ENCODE results near the gene CDX2. TPM values are rescaled to one million over a fixed set of nuclear protein-coding genes. Genes with fewer than 3 reads are reported as not detected.
"Not testable (repeated sequence)": the region's sequence is repeated elsewhere in the genome, so short reads cannot be mapped to it uniquely, and the experiment has no call there.

CDX2 gene
- not detected for total RNA-seq
- long read RNA-seq, result 0 reads

- intact Hi-C loops (cut with DNase I), result no loop called here
- no peak for DNase-seq (ENCODE audit: missing footprints)
- ATAC-seq, result no peak
Observed at GRCh38 chr13:27969082-27969865, at the start of gene CDX2. CDX2 (minus strand) TSS chr13:27969315; CDS start chr13:27969006, 309 bp downstream.

- ATAC-seq (no peak), DNase-seq (ENCODE audit: missing footprints) (no peak)
Observed at GRCh38 chr13:28014301-28014700, 45.2 kb upstream of the CDX2 start.

GRCh38 chr13:28013482-28013881 lies 44.4 kb upstream of the CDX2 start:
- ATAC-seq (no peak), DNase-seq (ENCODE audit: missing footprints) (no peak)
- intact Hi-C loops (cut with DNase I), result no loop called here

More at GRCh38 chr13:28014301-28014700, 45.2 kb upstream of the CDX2 start:
- intact Hi-C loops (cut with DNase I), result no loop called here

- ATAC-seq (no peak), DNase-seq (ENCODE audit: missing footprints) (no peak)
- intact Hi-C loops (cut with DNase I), result no loop called here
Observed at GRCh38 chr13:28012896-28013295, 43.8 kb upstream of the CDX2 start.

GRCh38 chr13:28012383-28012782 lies 43.3 kb upstream of the CDX2 start:
- intact Hi-C loops (cut with DNase I), result no loop called here
- no peak for ATAC-seq
- no peak for DNase-seq (ENCODE audit: missing footprints)

GRCh38 chr13:28010046-28010445 lies 40.9 kb upstream of the CDX2 start:
- ATAC-seq (no peak), DNase-seq (ENCODE audit: missing footprints) (no peak)
- intact Hi-C loops (cut with DNase I), result no loop called here

- intact Hi-C loops (cut with DNase I); ATAC-seq; DNase-seq (ENCODE audit: missing footprints): not testable (repeated sequence)
Observed at GRCh38 chr13:28005016-28005415, 35.9 kb upstream of the CDX2 start.

- DNase-seq (ENCODE audit: missing footprints) (no peak), ATAC-seq (no peak)
- intact Hi-C loops (cut with DNase I), result no loop called here
Observed at GRCh38 chr13:28002886-28003698, 34.0 kb upstream of the CDX2 start.

- no peak for DNase-seq (ENCODE audit: missing footprints)
- intact Hi-C loops (cut with DNase I), result no loop called here
Observed at GRCh38 chr13:28001837-28002473, 32.8 kb upstream of the CDX2 start.

GRCh38 chr13:28001049-28001448 lies 31.9 kb upstream of the CDX2 start:
- intact Hi-C loops (cut with DNase I), result no loop called here
- ATAC-seq (no peak), DNase-seq (ENCODE audit: missing footprints) (no peak)

More at GRCh38 chr13:28001837-28002473, 32.8 kb upstream of the CDX2 start:
- ATAC-seq, result no peak

GRCh38 chr13:28000567-28000966 lies 31.5 kb upstream of the CDX2 start:
- intact Hi-C loops (cut with DNase I), result no loop called here
- ATAC-seq (no peak), DNase-seq (ENCODE audit: missing footprints) (no peak)

GRCh38 chr13:27997904-27998522 lies 28.9 kb upstream of the CDX2 start:
- intact Hi-C loops (cut with DNase I), result no loop called here
- ATAC-seq (peak; percentile 76), DNase-seq (ENCODE audit: missing footprints) (no peak)

- ATAC-seq, result no peak
- no peak for DNase-seq (ENCODE audit: missing footprints)
- intact Hi-C loops (cut with DNase I), result no loop called here
Observed at GRCh38 chr13:27991881-27992280, 22.8 kb upstream of the CDX2 start.

GRCh38 chr13:27988520-27988919 lies 19.4 kb upstream of the CDX2 start, which contains the start of gene URAD:
URAD (minus strand) TSS chr13:27988693; CDS start chr13:27988637, 56 bp downstream.
- ATAC-seq (no peak), DNase-seq (ENCODE audit: missing footprints) (no peak)
- intact Hi-C loops (cut with DNase I), result loop anchor here (10.0 kb wide), 1 partner anchor 1004 kb away; no protein-coding TSS in a partner anchor

- DNase-seq (ENCODE audit: missing footprints) (no peak), ATAC-seq (no peak)
- intact Hi-C loops (cut with DNase I), result loop anchor here (2.0 to 10.0 kb wide), 3 partner anchors 155 to 1001 kb away; no protein-coding TSS in a partner anchor
Observed at GRCh38 chr13:27985600-27985999, 16.5 kb upstream of the CDX2 start.

GRCh38 chr13:27982361-27982760 lies 13.2 kb upstream of the CDX2 start:
- intact Hi-C loops (cut with DNase I), result loop anchor here (10.0 kb wide), 1 partner anchor 998 kb away; no protein-coding TSS in a partner anchor
- ATAC-seq (no peak), DNase-seq (ENCODE audit: missing footprints) (no peak)

GRCh38 chr13:27981006-27981708 lies 12.0 kb upstream of the CDX2 start:
- intact Hi-C loops (cut with DNase I), result loop anchor here (10.0 kb wide), 1 partner anchor 996 kb away; no protein-coding TSS in a partner anchor
- no peak for DNase-seq (ENCODE audit: missing footprints)
- ATAC-seq, result no peak

Data from Right ventricle myocardium inferior (tissue), 1 donor.